Retinal pigment epithelial cell (primary cell): ENCODE data around the gene ATP8B4.
"Not testable (repeated sequence)": the region's sequence is repeated elsewhere in the genome, so short reads cannot be mapped to it uniquely, and the experiment has no call there.

Experiments used
- DNase-seq: peaks from one replicate; pipeline ENCODE4 v3.0.0-alpha.2; 2010; ENCODE audit warnings: low read depth
- H3K4me3 ChIP-seq: 2 replicates; pipeline ENCODE4 v1.5.1; 2011; ENCODE audit warnings: mild to moderate bottlenecking, low read length, control low read depth, moderate library complexity
- TF ChIP-seq, protein P1 (sequence below): conservative IDR thresholded peaks from 2 replicates; pipeline ENCODE4 v1.5.1; 2011; ENCODE audit warnings: low read depth, low read length, control low read depth, inconsistent platforms

Gene ATP8B4

DNA sequence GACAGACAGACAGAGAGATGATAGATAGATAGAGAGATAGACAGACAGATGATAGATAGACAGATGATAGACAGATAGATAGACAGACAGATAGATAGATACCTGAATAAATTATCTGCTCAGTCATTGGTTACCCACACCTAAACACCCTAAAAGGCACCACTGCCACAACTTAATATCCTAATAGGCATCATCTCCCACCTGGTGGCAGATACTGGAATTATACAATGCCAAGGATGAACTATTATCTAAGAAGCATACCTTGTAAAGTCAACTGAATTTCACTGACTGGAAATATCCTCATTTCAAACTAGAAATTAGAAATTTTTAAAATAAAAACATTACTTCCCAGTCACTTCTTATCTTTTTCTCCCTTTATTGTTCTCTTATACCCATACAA is 19.4 kb upstream of the ATP8B4 start:
- TF ChIP-seq, protein P1, sequence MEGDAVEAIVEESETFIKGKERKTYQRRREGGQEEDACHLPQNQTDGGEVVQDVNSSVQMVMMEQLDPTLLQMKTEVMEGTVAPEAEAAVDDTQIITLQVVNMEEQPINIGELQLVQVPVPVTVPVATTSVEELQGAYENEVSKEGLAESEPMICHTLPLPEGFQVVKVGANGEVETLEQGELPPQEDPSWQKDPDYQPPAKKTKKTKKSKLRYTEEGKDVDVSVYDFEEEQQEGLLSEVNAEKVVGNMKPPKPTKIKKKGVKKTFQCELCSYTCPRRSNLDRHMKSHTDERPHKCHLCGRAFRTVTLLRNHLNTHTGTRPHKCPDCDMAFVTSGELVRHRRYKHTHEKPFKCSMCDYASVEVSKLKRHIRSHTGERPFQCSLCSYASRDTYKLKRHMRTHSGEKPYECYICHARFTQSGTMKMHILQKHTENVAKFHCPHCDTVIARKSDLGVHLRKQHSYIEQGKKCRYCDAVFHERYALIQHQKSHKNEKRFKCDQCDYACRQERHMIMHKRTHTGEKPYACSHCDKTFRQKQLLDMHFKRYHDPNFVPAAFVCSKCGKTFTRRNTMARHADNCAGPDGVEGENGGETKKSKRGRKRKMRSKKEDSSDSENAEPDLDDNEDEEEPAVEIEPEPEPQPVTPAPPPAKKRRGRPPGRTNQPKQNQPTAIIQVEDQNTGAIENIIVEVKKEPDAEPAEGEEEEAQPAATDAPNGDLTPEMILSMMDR: peak; percentile 22
- DNase-seq: no peak
- no peak overlapping the region for H3K4me3 ChIP-seq

DNA sequence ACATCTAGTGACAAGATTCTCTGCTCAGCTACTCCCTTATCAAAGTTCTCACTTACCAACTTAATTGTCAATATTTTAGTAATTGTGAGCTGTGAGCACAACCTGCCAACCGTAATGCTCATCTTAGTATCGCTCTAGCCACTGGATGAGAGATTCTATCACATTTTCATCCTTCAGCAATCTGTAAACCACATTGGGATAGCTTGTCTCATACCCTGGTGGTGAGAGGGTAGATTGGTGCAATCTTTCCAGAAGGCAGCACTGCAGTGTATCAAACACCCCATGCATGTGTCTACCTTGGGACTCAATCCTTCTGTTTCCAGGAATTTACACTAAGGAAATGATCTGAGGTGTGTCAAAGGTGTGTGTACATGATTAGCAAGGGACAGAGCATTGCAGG is 18.9 kb upstream of the ATP8B4 start:
- no peak overlapping the region for H3K4me3 ChIP-seq
- TF ChIP-seq, protein P1: no peak
- DNase-seq: no peak

DNA sequence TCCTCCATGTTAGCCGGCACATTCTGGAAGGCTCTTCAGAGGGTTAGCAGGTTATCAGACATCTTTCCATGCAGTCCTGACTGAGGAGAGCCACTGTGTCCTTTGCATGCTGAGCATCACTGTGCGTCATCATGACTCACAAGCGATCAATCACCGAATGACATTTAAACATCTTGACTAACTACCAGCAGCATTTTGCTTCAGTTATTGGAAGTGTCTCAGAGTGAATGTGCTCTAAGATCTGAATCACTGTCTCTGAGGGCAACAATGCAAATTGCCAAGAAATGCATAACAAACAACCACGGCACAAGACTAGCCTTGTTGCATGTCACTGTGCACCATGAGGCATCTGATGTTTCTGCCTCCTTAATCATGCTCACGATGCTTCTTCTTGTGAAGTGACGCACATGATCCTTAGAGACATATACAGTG is 18.3 kb upstream of the ATP8B4 start:
- no peak for DNase-seq
- TF ChIP-seq, protein P1: no peak
- H3K4me3 ChIP-seq: no peak overlapping the region

DNA sequence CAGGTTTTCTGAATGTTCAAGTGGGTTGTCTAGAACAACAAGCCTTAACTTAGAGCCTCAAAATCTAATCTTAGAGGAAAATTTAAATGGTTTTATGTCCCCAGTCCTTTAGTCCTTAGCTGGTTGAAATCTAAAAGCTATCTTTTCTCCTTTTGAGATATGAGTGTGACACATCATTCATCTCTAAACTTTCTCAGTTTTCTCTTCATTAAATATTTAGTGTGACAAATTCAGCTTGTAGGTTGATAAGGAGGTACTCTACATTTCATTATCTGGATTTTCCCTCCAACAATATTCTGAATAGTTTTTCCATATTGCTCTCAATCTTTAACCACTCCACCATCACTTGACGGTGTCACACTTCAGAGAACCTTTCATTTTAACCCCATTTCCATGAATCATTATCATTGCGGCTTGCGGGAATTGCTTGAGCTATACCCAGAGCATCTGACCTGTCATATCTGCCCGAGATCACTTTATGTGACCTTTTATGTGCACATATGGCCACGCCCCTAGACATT is 16.1 kb upstream of the ATP8B4 start:
- no peak for DNase-seq
- H3K4me3 ChIP-seq: no peak overlapping the region
- TF ChIP-seq, protein P1: no peak

DNA sequence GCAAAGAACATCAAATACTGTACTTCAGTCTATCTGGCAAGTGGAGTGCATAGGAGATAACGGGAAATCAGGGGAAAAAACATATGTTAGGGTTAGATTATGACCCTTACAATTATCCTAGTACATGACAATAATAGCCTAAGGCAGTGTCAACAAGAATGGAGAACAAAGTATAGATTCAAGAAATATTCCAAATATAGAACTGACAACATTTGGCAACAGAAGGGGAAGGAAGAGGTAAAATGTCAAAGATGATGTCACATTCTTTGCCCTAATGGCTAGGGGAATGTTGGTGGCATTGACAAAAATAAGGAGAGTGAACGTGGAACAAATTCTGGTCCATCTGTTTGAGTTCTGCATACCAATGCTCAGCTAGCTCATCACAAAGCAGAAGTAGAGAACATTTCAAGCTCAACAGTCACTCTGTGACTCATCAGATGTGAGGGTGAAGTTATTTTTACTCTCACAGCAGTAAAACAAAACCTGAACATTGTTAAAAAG is 15.5 kb upstream of the ATP8B4 start:
- TF ChIP-seq, protein P1: no peak
- peak; percentile 13 for DNase-seq
- no peak overlapping the region for H3K4me3 ChIP-seq

DNA sequence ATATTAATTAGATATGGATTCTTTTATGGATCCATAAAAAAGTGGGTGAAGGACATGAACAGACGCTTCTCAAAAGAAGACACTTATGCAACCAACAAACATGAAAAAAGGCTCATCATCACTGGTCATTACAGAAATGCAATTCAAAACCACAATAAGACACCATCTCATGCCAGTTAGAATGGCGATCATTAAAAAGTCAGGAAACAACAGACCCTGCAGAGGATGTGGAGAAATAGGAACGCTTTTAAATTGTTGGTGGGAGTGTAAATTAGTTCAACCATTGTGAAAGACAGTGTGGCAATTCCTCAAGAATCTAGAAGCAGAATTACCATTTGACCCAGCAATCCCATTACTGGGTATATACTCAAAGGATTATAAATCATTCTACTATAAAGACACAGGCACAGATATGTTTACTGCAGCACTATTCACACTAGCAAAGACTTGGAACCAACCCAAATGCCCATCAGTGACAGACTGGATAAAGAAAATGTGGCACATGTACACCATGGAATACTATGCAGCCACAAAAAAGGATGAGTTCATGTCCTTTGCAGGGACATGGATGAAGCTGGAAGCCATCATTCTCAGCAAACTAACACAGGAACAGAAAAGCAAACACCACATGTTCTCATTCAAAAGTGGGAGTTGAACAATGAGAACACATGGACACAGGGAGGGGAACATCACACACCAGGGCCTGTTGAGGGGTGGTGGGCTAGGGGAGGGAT is 13.4 kb upstream of the ATP8B4 start:
- H3K4me3 ChIP-seq, DNase-seq: not testable (repeated sequence)

DNA sequence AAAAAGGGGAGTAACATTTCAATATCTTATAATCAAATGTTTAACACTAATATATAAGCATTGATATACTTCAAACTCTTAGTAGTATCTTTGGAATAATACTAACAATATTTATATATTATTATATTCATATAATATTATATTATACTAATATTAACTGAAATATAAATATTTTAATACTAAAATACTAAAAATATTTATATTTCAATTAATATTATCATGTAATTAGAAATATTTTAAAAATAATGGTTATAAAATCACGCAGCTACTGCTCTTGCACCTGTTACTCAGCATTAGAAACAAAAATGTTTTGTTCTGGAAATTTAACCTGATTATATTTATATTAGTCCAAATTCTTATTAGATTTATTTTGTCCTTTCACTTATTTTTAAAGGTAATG is 12.6 kb upstream of the ATP8B4 start:
- H3K4me3 ChIP-seq: no peak overlapping the region
- TF ChIP-seq, protein P1: no peak
- DNase-seq: no peak
